HUES48 (cell line): ENCODE data around the gene RNF32.
A peak's percentile ranks its signal among the peaks of the same experiment; 100 is the strongest.

Experiments used
- H3K27ac ChIP-seq: one replicate; pipeline ENCODE4 v1.7.0; 2013; ENCODE audit warnings: low read depth, low read length, inconsistent platforms
- H3K27me3 ChIP-seq: 2 replicates; pipeline ENCODE4 v1.6.1; 2013; ENCODE audit warnings: mild to moderate bottlenecking, low read length; ENCODE audit not compliant: control insufficient read depth, insufficient read depth
- H3K36me3 ChIP-seq: 2 replicates; pipeline ENCODE4 v1.6.1; 2013; ENCODE audit warnings: low read length; ENCODE audit not compliant: control insufficient read depth, insufficient read depth
- H3K4me1 ChIP-seq: 2 replicates; pipeline ENCODE4 v1.6.1; 2013; ENCODE audit warnings: mild to moderate bottlenecking, low read length; ENCODE audit not compliant: control insufficient read depth, insufficient read depth
- H3K4me3 ChIP-seq: 2 replicates; pipeline ENCODE4 v1.5.1; 2013; ENCODE audit warnings: mild to moderate bottlenecking, low read depth, low read length
- H3K9ac ChIP-seq: 2 replicates; pipeline ENCODE4 v1.6.1; 2013; ENCODE audit warnings: mild to moderate bottlenecking, low read depth, low read length, moderate library complexity
- H3K9me3 ChIP-seq: 2 replicates; pipeline ENCODE4 v1.6.1; 2013; ENCODE audit warnings: low read length; ENCODE audit not compliant: control insufficient read depth, insufficient read depth

Gene RNF32

GRCh38 chr7:156665101-156665500 lies 24.5 kb downstream of the RNF32 start:
- Histone ChIP-seq H3K9ac (no peak overlapping the region), H3K4me3 (no peak overlapping the region; the same call in 1 of the 2 replicates), H3K27ac (peak overlapping the region; percentile 76), H3K27me3 (no peaks in the 10 kb centered on the region), H3K36me3 (no peaks in the 10 kb centered on the region), H3K9me3 (no peaks in the 10 kb centered on the region), H3K4me1 (peaks cover 33% of the 10 kb centered on the region)

DNA sequence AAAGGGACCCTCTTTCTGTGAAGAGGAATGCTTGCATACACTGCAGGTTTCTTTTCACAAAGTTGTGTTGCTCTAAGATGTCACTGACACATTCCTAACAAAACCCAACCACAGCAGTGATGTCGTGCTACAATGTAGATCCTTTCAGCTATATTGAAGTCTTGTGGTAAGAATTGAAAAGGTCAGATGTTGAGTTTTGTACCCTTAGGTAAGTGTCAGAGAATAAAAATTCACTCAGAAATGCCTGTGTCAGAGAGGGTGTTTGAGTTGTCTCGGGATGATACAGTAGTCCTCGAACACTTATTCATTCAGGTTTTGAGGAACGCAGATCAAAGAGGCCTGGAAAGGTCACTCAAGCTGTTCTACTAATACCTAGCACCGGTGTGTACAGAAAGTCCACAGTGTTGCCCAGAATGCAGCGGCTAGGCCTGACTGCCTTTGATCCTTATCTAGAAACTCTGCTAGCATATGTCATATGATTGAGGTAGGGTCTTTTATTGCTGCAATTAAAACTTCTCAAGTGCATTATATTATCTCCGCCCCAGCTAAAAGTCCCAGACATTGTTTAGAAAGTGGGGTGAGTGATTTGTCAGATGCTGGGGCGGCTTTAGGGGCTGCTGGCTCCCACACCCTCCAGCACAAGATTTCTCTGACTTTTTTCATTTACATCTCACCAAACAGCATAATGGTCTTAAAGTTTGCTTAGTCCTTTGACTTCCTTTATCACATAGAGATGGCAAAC lies 26.0 kb downstream of the RNF32 start:
- H3K27me3 ChIP-seq = no peaks in the 10 kb centered on the region
- no peaks in the 10 kb centered on the region for H3K9me3 ChIP-seq
- H3K4me3 ChIP-seq = no peak overlapping the region
- H3K27ac ChIP-seq = peak overlapping the region; percentile 76
- H3K36me3 ChIP-seq = no peaks in the 10 kb centered on the region
- no peak overlapping the region for H3K9ac ChIP-seq
- peaks cover 33% of the 10 kb centered on the region for H3K4me1 ChIP-seq

GRCh38 chr7:156667110-156667426 lies 26.5 kb downstream of the RNF32 start:
- 0 out of 2 replicates have a peak, but pooled peaks cover under 1% of the 10 kb centered on the region for H3K36me3 ChIP-seq
- H3K4me1 ChIP-seq = peaks cover 33% of the 10 kb centered on the region
- H3K9me3 ChIP-seq = no peaks in the 10 kb centered on the region
- no peaks in the 10 kb centered on the region for H3K27me3 ChIP-seq
- H3K27ac ChIP-seq = peak overlapping the region; percentile 76
- no peak overlapping the region for H3K9ac ChIP-seq
- H3K4me3 ChIP-seq = no peak overlapping the region

- Histone ChIP-seq H3K9ac (no peak overlapping the region), H3K36me3 (peaks cover 6% of the 10 kb centered on the region; the same call in 1 of the 2 replicates), H3K27ac (no peak overlapping the region), H3K4me3 (no peak overlapping the region), H3K9me3 (no peaks in the 10 kb centered on the region), H3K4me1 (peaks cover 33% of the 10 kb centered on the region), H3K27me3 (no peaks in the 10 kb centered on the region)
These were observed 27.7 kb downstream of the RNF32 start for GRCh38 chr7:156668130-156668741.

- Histone ChIP-seq H3K36me3 (peaks cover 6% of the 10 kb centered on the region; the same call in 1 of the 2 replicates), H3K4me1 (peaks cover 37% of the 10 kb centered on the region), H3K27ac (no peak overlapping the region), H3K4me3 (no peak overlapping the region), H3K27me3 (no peaks in the 10 kb centered on the region), H3K9me3 (no peaks in the 10 kb centered on the region), H3K9ac (no peak overlapping the region)
These were observed 28.7 kb downstream of the RNF32 start for GRCh38 chr7:156669035-156669828.

DNA sequence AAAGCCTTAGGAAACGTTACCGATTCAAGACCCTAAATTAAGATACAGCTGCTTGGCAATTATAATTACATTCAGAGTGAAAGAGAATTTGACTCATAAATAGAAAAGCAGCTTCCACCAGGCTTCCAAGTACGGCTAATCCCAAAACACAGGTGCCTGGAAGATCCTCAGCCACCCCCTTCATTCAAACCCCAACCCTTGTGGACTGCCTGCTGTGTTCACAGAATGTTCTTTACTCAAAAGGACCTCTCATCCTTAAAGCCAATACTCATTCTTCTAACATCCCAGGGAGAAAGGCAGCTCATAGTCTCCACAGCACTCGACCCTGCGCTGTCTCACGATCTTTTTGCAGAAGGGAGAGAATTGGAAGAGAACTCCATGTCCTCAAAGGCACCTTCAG lies 32.9 kb downstream of the RNF32 start:
- no peak overlapping the region for H3K27ac ChIP-seq
- H3K36me3 ChIP-seq = peaks cover 37% of the 10 kb centered on the region
- no peak overlapping the region for H3K9ac ChIP-seq
- H3K4me1 ChIP-seq = 0 out of 2 replicates have a peak, but pooled peaks cover 4% of the 10 kb centered on the region
- H3K9me3 ChIP-seq = no peaks in the 10 kb centered on the region
- no peaks in the 10 kb centered on the region for H3K27me3 ChIP-seq
- H3K4me3 ChIP-seq = no peak overlapping the region

GRCh38 chr7:156673902-156674301 lies 33.3 kb downstream of the RNF32 start:
- Histone ChIP-seq H3K9ac (no peak overlapping the region), H3K4me1 (0 out of 2 replicates have a peak, but pooled peaks cover 4% of the 10 kb centered on the region), H3K27ac (no peak overlapping the region), H3K9me3 (no peaks in the 10 kb centered on the region), H3K4me3 (no peak overlapping the region), H3K27me3 (no peaks in the 10 kb centered on the region), H3K36me3 (peaks cover 42% of the 10 kb centered on the region)

DNA sequence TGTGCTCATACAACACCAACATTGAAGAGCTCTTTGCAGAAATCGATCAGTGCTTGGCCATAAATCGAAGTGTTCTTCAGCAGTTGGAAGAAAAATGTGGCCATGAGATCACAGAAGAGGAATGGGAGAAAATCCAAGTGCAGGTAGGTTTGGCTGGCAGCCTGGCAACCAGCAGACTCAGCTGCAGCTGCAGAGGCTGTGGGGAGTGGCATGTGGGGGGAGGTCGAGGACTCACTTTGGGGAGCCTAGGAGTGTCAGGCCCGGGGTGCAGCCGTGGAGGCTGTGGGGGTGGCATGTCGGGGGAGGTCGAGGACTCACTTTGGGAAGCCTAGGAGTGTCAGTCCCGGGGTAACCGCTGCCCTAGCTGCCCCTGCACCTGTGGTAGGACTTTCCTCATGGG lies 35.1 kb downstream of the RNF32 start:
- Histone ChIP-seq H3K27ac (no peak overlapping the region), H3K36me3 (peaks cover 54% of the 10 kb centered on the region), H3K4me1 (0 out of 2 replicates have a peak, but pooled peaks cover 4% of the 10 kb centered on the region), H3K9ac (no peak overlapping the region), H3K4me3 (no peak overlapping the region), H3K27me3 (no peaks in the 10 kb centered on the region), H3K9me3 (no peaks in the 10 kb centered on the region)

GRCh38 chr7:156676263-156676662 lies 35.7 kb downstream of the RNF32 start:
- peaks cover 54% of the 10 kb centered on the region for H3K36me3 ChIP-seq
- no peak overlapping the region for H3K27ac ChIP-seq
- H3K4me3 ChIP-seq = no peak overlapping the region
- no peaks in the 10 kb centered on the region for H3K27me3 ChIP-seq
- H3K9me3 ChIP-seq = no peaks in the 10 kb centered on the region
- H3K4me1 ChIP-seq = 0 out of 2 replicates have a peak, but pooled peaks cover 4% of the 10 kb centered on the region
- H3K9ac ChIP-seq = no peak overlapping the region

DNA sequence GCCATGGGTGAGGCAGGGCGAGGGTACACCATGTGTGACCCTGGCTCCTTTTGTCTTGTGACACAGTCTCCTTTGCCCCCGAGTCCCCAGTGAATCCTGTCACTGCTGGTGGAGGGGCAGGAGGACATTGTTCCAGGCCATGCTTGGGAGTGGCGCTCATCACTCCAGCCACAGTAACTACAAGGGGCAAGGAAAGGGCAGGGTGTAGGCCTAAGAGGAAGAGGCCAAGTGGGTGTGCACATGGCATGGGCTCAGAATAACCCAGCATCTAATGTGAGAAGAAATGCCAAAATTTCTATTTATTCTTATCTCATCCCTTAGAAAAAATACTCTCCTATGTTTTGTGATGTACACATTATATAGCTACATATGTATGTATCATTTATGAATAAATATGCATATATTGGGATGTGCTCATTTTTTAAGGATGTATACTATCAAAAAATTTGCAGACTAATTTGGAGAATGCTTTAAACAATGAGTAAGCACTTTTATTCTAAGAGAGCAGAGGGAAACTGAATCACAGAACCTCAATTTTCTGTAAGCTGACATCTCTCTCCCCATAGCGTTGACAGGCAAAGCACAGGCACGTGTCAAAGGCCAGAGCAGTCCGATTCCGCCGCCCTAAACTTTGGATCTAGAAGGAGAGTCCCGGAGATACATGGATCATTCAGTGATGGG lies 36.9 kb downstream of the RNF32 start:
- no peak overlapping the region for H3K9ac ChIP-seq
- no peak overlapping the region for H3K4me3 ChIP-seq
- peaks cover 56% of the 10 kb centered on the region for H3K36me3 ChIP-seq
- H3K4me1 ChIP-seq = 0 out of 2 replicates have a peak, but pooled peaks cover 4% of the 10 kb centered on the region
- no peaks in the 10 kb centered on the region for H3K9me3 ChIP-seq
- H3K27ac ChIP-seq = no peak overlapping the region
- no peaks in the 10 kb centered on the region for H3K27me3 ChIP-seq
